Activated T-cell treated with anti-CD3 and anti-CD28 coated beads, Interleukin-2, amount 50 U/mL, for 72 hours (primary cell): ENCODE measurements around the gene SHISAL2A. TPM values are rescaled to one million over a fixed set of nuclear protein-coding genes. Genes with fewer than 3 reads are reported as not detected.
A peak's percentile ranks its signal among the peaks of the same experiment; 100 is the strongest.

Experiments used
- ATAC-seq, 2 donors: fragments of 150-1000 bp; cut with Tn5 transposase; replicated peaks in 1 of 2; 2 replicates each; pipeline ENCODE4 v1.10.0; 2021; ENCODE audit warnings: moderate library complexity in 2 of 2, mild to moderate bottlenecking in 1 of 2
- DNase-seq, 2 donors: peaks; one replicate each; pipeline ENCODE4 v3.0.0; 2021 to 2022; ENCODE audit warnings: mixed read lengths in 1 of 2
- H3K27ac Mint-ChIP-seq: one replicate; pipeline ENCODE4 v1.8.0; 2022; ENCODE audit warnings: mild to moderate bottlenecking, moderate library complexity, mixed read lengths
- H3K27me3 Mint-ChIP-seq: one replicate; pipeline ENCODE4 v1.8.0; 2022; ENCODE audit warnings: low read depth, mixed read lengths
- H3K36me3 Mint-ChIP-seq, 2 donors: one replicate each; pipeline ENCODE4 v1.8.0; 2022; ENCODE audit warnings: mixed read lengths in 2 of 2, mild to moderate bottlenecking in 1 of 2; ENCODE audit not compliant: insufficient read depth in 2 of 2
- H3K4me1 Mint-ChIP-seq: one replicate; pipeline ENCODE4 v1.8.0; 2022; ENCODE audit warnings: low read depth, mixed read lengths
- H3K4me3 Mint-ChIP-seq, 2 donors: one replicate each; pipeline ENCODE4 v1.8.0; 2022; ENCODE audit warnings: mild to moderate bottlenecking in 2 of 2, mixed read lengths in 2 of 2, moderate library complexity in 2 of 2
- H3K9me3 Mint-ChIP-seq, 2 donors: one replicate each; pipeline ENCODE4 v1.8.0; 2022; ENCODE audit warnings: mixed read lengths in 2 of 2
- total RNA-seq, 2 donors: library from RNA; stranded (reverse); gene quantifications; one replicate each; pipeline ENCODE4 v1.2.3, GENCODE V29; 2022

Gene SHISAL2A
- total RNA-seq, 2 donors from 2014 or later = 9.0 to 9.2 TPM

- no peak overlapping the region for H3K4me3 Mint-ChIP-seq
- peaks cover 28% of the 10 kb centered on the region for H3K4me1 Mint-ChIP-seq
- no peak overlapping the region for H3K27ac Mint-ChIP-seq
- no peaks in the 10 kb centered on the region for H3K27me3 Mint-ChIP-seq
- no peaks in the 10 kb centered on the region for H3K36me3 Mint-ChIP-seq
- peaks cover 0 to 1% of the 10 kb centered on the region in 2 donors for H3K9me3 Mint-ChIP-seq
- DNase-seq (no peak), ATAC-seq (no peak)
Observed at GRCh38 chr1:52654063-52654462, 21.1 kb downstream of the SHISAL2A start.

GRCh38 chr1:52657702-52658101 is 24.7 kb downstream of the SHISAL2A start:
- Mint-ChIP-seq H3K36me3 (peaks cover 0 to 2% of the 10 kb centered on the region in 2 donors), H3K27ac (no peak overlapping the region), H3K27me3 (no peaks in the 10 kb centered on the region), H3K4me3 (no peak overlapping the region), H3K9me3 (peaks cover 0 to 1% of the 10 kb centered on the region in 2 donors), H3K4me1 (peaks cover 51% of the 10 kb centered on the region)
- no peak for DNase-seq
- ATAC-seq = no peak

- Mint-ChIP-seq H3K27me3 (no peaks in the 10 kb centered on the region), H3K9me3 (peaks cover 0 to 1% of the 10 kb centered on the region in 2 donors), H3K27ac (peak overlapping the region; percentile 99), H3K4me1 (peaks cover 51% of the 10 kb centered on the region), H3K36me3 (peaks cover 0 to 2% of the 10 kb centered on the region in 2 donors), H3K4me3 (peak overlapping the region; percentile 71)
- ATAC-seq = peak; percentile 84 to 89
- DNase-seq = peak; percentile 62 to 76
Observed at GRCh38 chr1:52658795-52659194, 25.8 kb downstream of the SHISAL2A start.

- Mint-ChIP-seq H3K4me3 (peak overlapping the region; percentile 71), H3K9me3 (peaks cover 0 to 1% of the 10 kb centered on the region in 2 donors), H3K4me1 (peaks cover 45% of the 10 kb centered on the region), H3K27me3 (no peaks in the 10 kb centered on the region), H3K27ac (peak overlapping the region; percentile 99), H3K36me3 (peaks cover 0 to 2% of the 10 kb centered on the region in 2 donors)
- ATAC-seq (peak; percentile 83 to 85), DNase-seq (peak; percentile 65 to 67)
Observed at GRCh38 chr1:52659356-52659755, 26.4 kb downstream of the SHISAL2A start.

- H3K36me3 Mint-ChIP-seq = peaks cover 0 to 2% of the 10 kb centered on the region in 2 donors
- peak overlapping the region; percentile 99 for H3K27ac Mint-ChIP-seq
- ATAC-seq (peak; percentile 3 to 7), DNase-seq (no peak)
- no peaks in the 10 kb centered on the region for H3K27me3 Mint-ChIP-seq
- H3K9me3 Mint-ChIP-seq = peaks cover 0 to 1% of the 10 kb centered on the region in 2 donors
- H3K4me3 Mint-ChIP-seq = peak overlapping the region; percentile 71
- peaks cover 45% of the 10 kb centered on the region for H3K4me1 Mint-ChIP-seq
Observed at GRCh38 chr1:52659851-52660596, 27.1 kb downstream of the SHISAL2A start.

- Mint-ChIP-seq H3K27ac (no peak overlapping the region), H3K36me3 (peaks cover 0 to 2% of the 10 kb centered on the region in 2 donors), H3K27me3 (no peaks in the 10 kb centered on the region), H3K4me3 (no peak overlapping the region), H3K9me3 (no peaks in the 10 kb centered on the region), H3K4me1 (peaks cover 42% of the 10 kb centered on the region)
- ATAC-seq = no peak
- no peak for DNase-seq
Observed at GRCh38 chr1:52660807-52661206, 27.8 kb downstream of the SHISAL2A start.

- H3K4me1 Mint-ChIP-seq = peaks cover 34% of the 10 kb centered on the region
- no peak for DNase-seq
- H3K36me3 Mint-ChIP-seq = peaks cover 0 to 2% of the 10 kb centered on the region in 2 donors
- ATAC-seq = no peak
- no peaks in the 10 kb centered on the region for H3K27me3 Mint-ChIP-seq
- no peak overlapping the region for H3K27ac Mint-ChIP-seq
- H3K9me3 Mint-ChIP-seq = no peaks in the 10 kb centered on the region
- no peak overlapping the region for H3K4me3 Mint-ChIP-seq
Observed at GRCh38 chr1:52662645-52663313, 29.8 kb downstream of the SHISAL2A start.

GRCh38 chr1:52663716-52664115 is 30.7 kb downstream of the SHISAL2A start:
- ATAC-seq (no peak), DNase-seq (no peak)
- H3K4me1 Mint-ChIP-seq = peaks cover 27% of the 10 kb centered on the region
- no peak overlapping the region for H3K4me3 Mint-ChIP-seq
- H3K27me3 Mint-ChIP-seq = no peaks in the 10 kb centered on the region
- no peak overlapping the region for H3K27ac Mint-ChIP-seq
- H3K9me3 Mint-ChIP-seq = no peaks in the 10 kb centered on the region
- H3K36me3 Mint-ChIP-seq = peaks cover 0 to 2% of the 10 kb centered on the region in 2 donors

GRCh38 chr1:52665006-52665941 is 32.3 kb downstream of the SHISAL2A start:
- Mint-ChIP-seq H3K36me3 (no peaks in the 10 kb centered on the region), H3K27ac (no peak overlapping the region), H3K4me3 (no peak overlapping the region), H3K4me1 (peaks cover 11% of the 10 kb centered on the region), H3K27me3 (no peaks in the 10 kb centered on the region), H3K9me3 (no peaks in the 10 kb centered on the region)
- DNase-seq = no peak
- no peak for ATAC-seq

- Mint-ChIP-seq H3K36me3 (no peaks in the 10 kb centered on the region), H3K27ac (no peak overlapping the region), H3K4me3 (no peak overlapping the region), H3K27me3 (no peaks in the 10 kb centered on the region), H3K9me3 (no peaks in the 10 kb centered on the region), H3K4me1 (no peaks in the 10 kb centered on the region)
- ATAC-seq (no peak), DNase-seq (no peak)
Observed at GRCh38 chr1:52667290-52667689, 34.3 kb downstream of the SHISAL2A start.

GRCh38 chr1:52667984-52668383 is 35.0 kb downstream of the SHISAL2A start:
- no peak overlapping the region for H3K4me3 Mint-ChIP-seq
- H3K27me3 Mint-ChIP-seq = no peaks in the 10 kb centered on the region
- H3K9me3 Mint-ChIP-seq = no peaks in the 10 kb centered on the region
- no peak for ATAC-seq
- no peaks in the 10 kb centered on the region for H3K4me1 Mint-ChIP-seq
- H3K27ac Mint-ChIP-seq = no peak overlapping the region
- no peak for DNase-seq
- H3K36me3 Mint-ChIP-seq = no peaks in the 10 kb centered on the region

- no peak overlapping the region for H3K4me3 Mint-ChIP-seq
- ATAC-seq (no peak), DNase-seq (no peak)
- no peaks in the 10 kb centered on the region for H3K36me3 Mint-ChIP-seq
- no peaks in the 10 kb centered on the region for H3K4me1 Mint-ChIP-seq
- no peaks in the 10 kb centered on the region for H3K27me3 Mint-ChIP-seq
- H3K9me3 Mint-ChIP-seq = no peaks in the 10 kb centered on the region
- H3K27ac Mint-ChIP-seq = no peak overlapping the region
Observed at GRCh38 chr1:52668711-52669110, 35.7 kb downstream of the SHISAL2A start.

GRCh38 chr1:52669696-52670095 is 36.7 kb downstream of the SHISAL2A start:
- no peak for DNase-seq
- Mint-ChIP-seq H3K4me1 (peaks cover 3% of the 10 kb centered on the region), H3K36me3 (no peaks in the 10 kb centered on the region), H3K9me3 (no peaks in the 10 kb centered on the region), H3K27ac (no peak overlapping the region), H3K27me3 (no peaks in the 10 kb centered on the region), H3K4me3 (no peak overlapping the region)
- no peak for ATAC-seq
